Adipocyte (in vitro differentiated cells): Measurements from ENCODE around the gene FAAP20.
"Not testable (repeated sequence)": the region's sequence is repeated elsewhere in the genome, so short reads cannot be mapped to it uniquely, and the experiment has no call there.

ENCODE experiments used
- DNase-seq: peaks from one replicate; pipeline ENCODE4 v3.0.0-alpha.2; 2015; ENCODE audit warnings: low read depth
- H3K27me3 ChIP-seq: replicated peaks from 2 replicates; pipeline ENCODE4 v1.7.0; 2013; ENCODE audit warnings: mild to moderate bottlenecking, low read length, moderate library complexity; ENCODE audit not compliant: control insufficient read depth, insufficient read depth
- H3K36me3 ChIP-seq: 2 replicates; pipeline ENCODE4 v1.7.0; 2013; ENCODE audit warnings: low read length, mild to moderate bottlenecking, moderate library complexity; ENCODE audit not compliant: control insufficient read depth, insufficient read depth, severe bottlenecking
- H3K4me1 ChIP-seq: 2 replicates; pipeline ENCODE4 v1.7.0; 2013; ENCODE audit warnings: mild to moderate bottlenecking, low read length, moderate library complexity; ENCODE audit not compliant: control insufficient read depth, insufficient read depth
- H3K4me3 ChIP-seq: 2 replicates; pipeline ENCODE4 v1.7.0; 2013; ENCODE audit warnings: mild to moderate bottlenecking, low read length, moderate library complexity
- H3K9ac ChIP-seq: 2 replicates; pipeline ENCODE4 v1.7.0; 2013; ENCODE audit warnings: mild to moderate bottlenecking, low read length, moderate library complexity
- H3K9me3 ChIP-seq: 2 replicates; pipeline ENCODE4 v1.7.0; 2013; ENCODE audit warnings: mild to moderate bottlenecking, low read length, moderate library complexity; ENCODE audit not compliant: control insufficient read depth

The FAAP20 gene

GRCh38 chr1:2158272-2158671 lies 36.3 kb downstream of the FAAP20 start:
- Histone ChIP-seq H3K27me3 (peaks cover 27% of the 10 kb centered on the region), H3K9ac (no peak overlapping the region), H3K9me3 (peaks cover 4% of the 10 kb centered on the region), H3K4me1 (no peaks in the 10 kb centered on the region), H3K4me3 (no peak overlapping the region), H3K36me3 (no peaks in the 10 kb centered on the region)
- no peak for DNase-seq

DNA sequence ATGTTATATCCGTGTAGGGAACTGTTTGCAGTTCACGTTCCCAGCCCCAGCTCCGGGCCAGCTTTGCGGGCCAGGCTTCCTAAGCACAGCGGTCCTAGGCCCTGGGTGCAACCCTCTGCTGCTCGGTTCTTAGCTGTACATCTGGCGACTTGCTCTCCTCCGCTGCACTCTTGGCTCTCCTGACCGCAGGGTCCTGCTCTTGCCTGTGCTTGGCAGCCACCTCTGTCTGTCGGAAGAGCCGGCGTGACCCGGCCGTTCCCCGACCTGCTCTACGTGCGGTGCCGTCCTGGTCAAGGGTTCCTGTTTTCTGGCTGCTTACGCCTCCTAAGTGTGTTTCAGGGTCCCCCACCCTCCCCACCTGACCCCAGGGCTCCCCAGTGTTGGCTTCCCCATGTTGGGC lies 36.7 kb downstream of the FAAP20 start:
- Histone ChIP-seq H3K27me3 (peaks cover 25% of the 10 kb centered on the region), H3K4me1 (no peaks in the 10 kb centered on the region), H3K9me3 (no peaks in the 10 kb centered on the region), H3K9ac (no peak overlapping the region), H3K36me3 (no peaks in the 10 kb centered on the region), H3K4me3 (no peak overlapping the region)
- no peak for DNase-seq

DNA sequence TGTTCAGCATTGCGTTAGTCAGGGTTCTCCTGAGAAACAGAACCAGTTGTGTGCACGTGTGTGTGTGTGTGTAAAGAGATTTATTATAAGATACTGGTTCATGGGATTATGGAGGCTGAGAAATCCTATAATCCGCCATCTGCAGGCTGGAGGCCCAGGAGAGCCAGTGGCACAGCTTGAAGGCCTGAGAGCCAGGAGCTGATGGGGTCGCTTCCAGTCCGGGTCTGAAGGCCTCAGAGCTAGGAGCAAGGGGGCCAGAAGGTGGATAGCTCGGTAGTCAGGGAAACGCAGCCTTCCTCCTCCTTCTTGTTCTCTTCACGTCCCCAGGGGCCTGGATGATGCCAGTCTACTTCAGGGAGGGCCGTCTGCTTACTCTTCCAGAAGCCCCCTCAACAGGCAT lies 37.7 kb downstream of the FAAP20 start:
- H3K27me3 ChIP-seq: peaks cover 22% of the 10 kb centered on the region
- DNase-seq: no peak
- H3K4me3 ChIP-seq: no peak overlapping the region
- H3K9ac ChIP-seq: no peak overlapping the region
- no peaks in the 10 kb centered on the region for H3K4me1 ChIP-seq
- H3K36me3 ChIP-seq: no peaks in the 10 kb centered on the region
- no peaks in the 10 kb centered on the region for H3K9me3 ChIP-seq

GRCh38 chr1:2155788-2156187 lies 38.8 kb downstream of the FAAP20 start:
- Histone ChIP-seq H3K9me3 (no peaks in the 10 kb centered on the region), H3K9ac (no peak overlapping the region), H3K27me3 (peaks cover 17% of the 10 kb centered on the region), H3K36me3 (no peaks in the 10 kb centered on the region), H3K4me3 (no peak overlapping the region), H3K4me1 (no peaks in the 10 kb centered on the region)
- no peak for DNase-seq

DNA sequence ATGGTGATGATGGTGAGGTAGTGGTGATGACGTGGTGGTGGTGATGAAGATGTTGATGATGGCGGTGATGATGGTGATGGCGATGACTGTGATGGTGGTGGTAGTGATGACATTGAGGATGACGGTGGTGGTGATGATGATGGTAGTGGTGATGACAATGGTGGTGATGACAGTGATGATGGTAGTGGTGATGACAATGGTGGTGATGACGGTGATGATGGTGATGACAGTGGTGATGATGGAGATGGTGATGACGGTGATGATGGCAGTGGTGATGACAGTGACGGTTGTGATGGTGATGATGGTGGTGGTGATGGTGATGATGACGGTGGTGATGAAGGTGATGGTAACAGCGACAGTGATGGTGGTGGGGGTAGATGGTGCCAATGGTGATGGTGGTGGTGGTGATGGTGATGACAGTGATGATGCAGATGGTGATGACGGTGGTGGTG lies 39.4 kb downstream of the FAAP20 start:
- no peak overlapping the region for H3K9ac ChIP-seq
- H3K9me3 ChIP-seq: no peaks in the 10 kb centered on the region
- no peaks in the 10 kb centered on the region for H3K4me1 ChIP-seq
- no peaks in the 10 kb centered on the region for H3K36me3 ChIP-seq
- H3K4me3 ChIP-seq: no peak overlapping the region
- H3K27me3 ChIP-seq: peaks cover 18% of the 10 kb centered on the region
- DNase-seq: no peak

DNA sequence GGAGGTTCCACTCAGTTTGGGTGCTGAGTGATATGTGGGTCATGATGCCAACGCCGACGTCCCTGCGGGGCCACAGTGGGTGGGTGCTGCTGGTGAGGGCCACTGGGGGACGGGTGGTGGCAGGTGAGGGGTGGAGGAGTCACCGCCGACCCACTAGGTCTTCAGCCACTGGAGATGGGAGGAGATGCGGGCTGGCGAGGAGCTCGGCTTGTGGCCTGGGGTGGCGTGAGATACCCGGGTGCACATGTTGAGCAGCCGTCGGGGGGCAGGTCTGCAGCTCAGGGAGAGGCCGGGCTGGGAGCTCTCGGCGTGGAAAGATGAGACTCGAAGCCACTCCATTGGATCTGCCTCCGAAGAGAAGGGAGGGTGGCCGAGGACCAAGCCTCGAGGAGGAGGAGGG lies 40.5 kb downstream of the FAAP20 start:
- no peaks in the 10 kb centered on the region for H3K36me3 ChIP-seq
- no peak for DNase-seq

DNA sequence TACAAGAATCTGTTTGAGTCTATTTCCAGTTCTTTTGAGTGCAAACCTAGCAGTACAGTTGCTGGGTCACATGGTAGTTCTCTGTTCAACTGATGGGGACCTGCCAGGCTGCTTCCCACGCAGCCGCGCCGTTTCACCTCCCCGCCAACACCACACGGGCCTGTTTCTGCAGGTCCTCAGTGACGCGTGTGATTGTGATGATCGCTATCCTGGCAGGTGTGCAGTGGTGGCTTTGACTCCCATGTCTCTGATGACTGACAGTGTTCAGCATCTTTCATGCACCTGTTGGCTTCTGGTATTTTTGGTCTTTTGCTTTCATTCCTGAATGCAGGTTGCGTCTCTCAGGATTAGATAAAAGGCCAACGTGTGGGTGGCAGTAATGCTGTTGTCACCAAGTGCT lies 41.6 kb downstream of the FAAP20 start:
- H3K4me1 ChIP-seq: no peaks in the 10 kb centered on the region
- no peak overlapping the region for H3K9ac ChIP-seq
- no peaks in the 10 kb centered on the region for H3K36me3 ChIP-seq
- peaks cover 13% of the 10 kb centered on the region for H3K27me3 ChIP-seq
- no peak overlapping the region for H3K4me3 ChIP-seq
- no peak for DNase-seq
- no peaks in the 10 kb centered on the region for H3K9me3 ChIP-seq

More for the DNA sequence above, 40.5 kb downstream of the FAAP20 start:
- Histone ChIP-seq H3K4me3 (no peak overlapping the region), H3K9ac (no peak overlapping the region), H3K4me1 (no peaks in the 10 kb centered on the region), H3K9me3 (no peaks in the 10 kb centered on the region), H3K27me3 (peaks cover 13% of the 10 kb centered on the region)

- H3K9me3 ChIP-seq: no peaks in the 10 kb centered on the region
- H3K9ac ChIP-seq: no peak overlapping the region
- H3K36me3 ChIP-seq: no peaks in the 10 kb centered on the region
- peaks cover 11% of the 10 kb centered on the region for H3K27me3 ChIP-seq
- H3K4me1 ChIP-seq: no peaks in the 10 kb centered on the region
- H3K4me3 ChIP-seq: no peak overlapping the region
- DNase-seq: no peak
Measured at GRCh38 chr1:2151911-2152310, 42.7 kb downstream of the FAAP20 start.

- DNase-seq: no peak
- H3K4me1 ChIP-seq: no peaks in the 10 kb centered on the region
Measured at GRCh38 chr1:2151252-2151651, 43.3 kb downstream of the FAAP20 start.

GRCh38 chr1:2150801-2151200 lies 43.8 kb downstream of the FAAP20 start:
- Histone ChIP-seq H3K36me3 (no peaks in the 10 kb centered on the region), H3K4me3 (no peak overlapping the region)

More at GRCh38 chr1:2151252-2151651, 43.3 kb downstream of the FAAP20 start:
- Histone ChIP-seq H3K36me3 (no peaks in the 10 kb centered on the region), H3K4me3 (no peak overlapping the region), H3K27me3 (peaks cover 6% of the 10 kb centered on the region), H3K9me3 (no peaks in the 10 kb centered on the region), H3K9ac (no peak overlapping the region)

DNA sequence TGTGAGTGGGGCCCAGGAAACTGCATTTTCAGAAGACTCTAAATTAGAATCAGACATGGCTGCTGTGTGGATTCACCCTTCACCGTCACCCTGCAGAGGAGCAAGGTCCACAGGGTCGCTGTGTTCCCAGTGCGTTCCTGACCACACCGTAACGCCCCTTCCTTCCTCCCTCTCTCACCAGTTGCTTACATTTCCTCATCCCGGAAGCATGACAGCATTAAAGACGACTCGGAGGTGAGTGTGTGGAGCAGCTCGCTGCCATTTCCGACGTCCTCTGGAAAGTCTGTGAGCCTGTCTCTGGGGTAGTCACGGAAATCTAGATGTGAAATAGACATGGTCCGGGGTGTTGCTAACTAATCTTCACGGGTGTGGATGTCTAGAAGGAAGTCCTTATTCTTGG lies 45.9 kb downstream of the FAAP20 start:
- DNase-seq: no peak
- Histone ChIP-seq H3K4me3 (no peak overlapping the region), H3K4me1 (no peaks in the 10 kb centered on the region), H3K36me3 (no peaks in the 10 kb centered on the region), H3K9me3 (no peaks in the 10 kb centered on the region), H3K27me3 (peaks cover 3% of the 10 kb centered on the region), H3K9ac (no peak overlapping the region)

More at GRCh38 chr1:2150801-2151200, 43.8 kb downstream of the FAAP20 start:
- Histone ChIP-seq H3K9ac (no peak overlapping the region), H3K27me3 (peaks cover 6% of the 10 kb centered on the region), H3K9me3 (no peaks in the 10 kb centered on the region), H3K4me1 (no peaks in the 10 kb centered on the region)
- no peak for DNase-seq

DNA sequence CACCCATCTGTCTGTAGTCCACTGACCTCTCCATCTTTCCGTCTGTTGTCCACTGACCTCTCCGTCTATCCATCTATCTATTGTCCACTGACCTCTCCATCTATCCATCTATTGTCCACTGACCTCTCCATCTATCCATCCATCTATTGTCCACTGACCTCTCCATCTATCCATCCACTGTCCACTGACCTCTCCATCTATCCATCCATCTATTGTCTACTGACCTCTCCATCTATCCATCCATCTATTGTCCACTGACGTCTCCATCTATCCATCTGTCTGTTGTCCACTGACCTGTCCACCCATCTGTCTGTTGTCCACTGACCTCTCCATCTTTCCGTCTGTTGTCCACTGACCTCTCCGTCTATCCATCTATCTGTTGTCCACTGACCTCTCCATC lies 46.7 kb downstream of the FAAP20 start:
- H3K9ac ChIP-seq, H3K4me3 ChIP-seq, DNase-seq, H3K4me1 ChIP-seq, H3K27me3 ChIP-seq, H3K9me3 ChIP-seq, H3K36me3 ChIP-seq: not testable (repeated sequence)
